AG04449 (cell line): ENCODE results near the gene DCDC2.

Source experiments
- CTCF ChIA-PET: fragments of 350-600 bp; formaldehyde crosslinking; extraction: SDS; loops from one replicate; lab custom pipeline; 2021; ENCODE audit warnings: antibody characterized with exemption; lab: Yijun Ruan, JAX
- POLR2A ChIA-PET: fragments of 400-600, 350-600 bp; formaldehyde crosslinking; extraction: SDS; loops from one replicate; lab custom pipeline; 2020; ENCODE audit warnings: antibody characterized with exemption, inconsistent platforms; lab: Yijun Ruan, JAX
- DNase-seq: peaks from one replicate; pipeline ENCODE4 v3.0.0-alpha.2; 2010; ENCODE audit warnings: low read depth, low spot score
- H3K4me3 ChIP-seq: 2 replicates; pipeline ENCODE4 v1.5.1; 2011; ENCODE audit warnings: low read depth, mild to moderate bottlenecking, control low read depth, low read length
- CTCF ChIP-seq: IDR thresholded peaks from one replicate; pipeline ENCODE4 v1.5.1; 2011; ENCODE audit warnings: mild to moderate bottlenecking, moderate library complexity, low read length, control low read depth, inconsistent platforms; ENCODE audit not compliant: insufficient read depth; ENCODE audit errors: missing control alignments

The DCDC2 gene

GRCh38 chr6:24397631-24398030, 39.8 kb upstream of the DCDC2 start:
- ChIA-PET POLR2A (no interaction called here), CTCF (interaction anchor here (1.7 kb wide), 1 partner anchor 9 kb away, joined by 4 read pairs; no protein-coding TSS in a partner anchor)
- H3K4me3 ChIP-seq = no peak overlapping the region
- TF ChIP-seq CTCF = no peak
- no peak for DNase-seq

GRCh38 chr6:24396824-24397223, 39.0 kb upstream of the DCDC2 start:
- CTCF ChIA-PET = interaction anchor here (1.7 kb wide), 1 partner anchor 8 kb away, joined by 4 read pairs; no protein-coding TSS in a partner anchor
- no peak overlapping the region for H3K4me3 ChIP-seq
- POLR2A ChIA-PET = no interaction called here
- TF ChIP-seq CTCF = no peak
- DNase-seq = no peak

GRCh38 chr6:24394780-24395437, 37.0 kb upstream of the DCDC2 start:
- ChIA-PET POLR2A (no interaction called here), CTCF (no interaction called here)
- no peak for DNase-seq
- no peak for TF ChIP-seq CTCF
- H3K4me3 ChIP-seq = no peak overlapping the region

- H3K4me3 ChIP-seq = no peak overlapping the region
- no peak for DNase-seq
- ChIA-PET POLR2A (no interaction called here), CTCF (no interaction called here)
- no peak for TF ChIP-seq CTCF
Observed at GRCh38 chr6:24394061-24394779, 36.4 kb upstream of the DCDC2 start.

GRCh38 chr6:24391756-24392405, 34.0 kb upstream of the DCDC2 start:
- POLR2A ChIA-PET = no interaction called here
- H3K4me3 ChIP-seq = no peak overlapping the region
- DNase-seq = no peak
- TF ChIP-seq CTCF = no peak
- CTCF ChIA-PET = interaction anchor here (1.1 to 1.4 kb wide), 2 partner anchors 11 to 39 kb away, joined by 3 to 4 read pairs; partner anchors contain the start of gene MRS2

- POLR2A ChIA-PET = no interaction called here
Observed at GRCh38 chr6:24391208-24391607, 33.3 kb upstream of the DCDC2 start.

More at GRCh38 chr6:24391208-24391607, 33.3 kb upstream of the DCDC2 start:
- DNase-seq = no peak
- no peak for TF ChIP-seq CTCF
- CTCF ChIA-PET = no interaction called here
- no peak overlapping the region for H3K4me3 ChIP-seq
